Liver (tissue), 9 donors: ENCODE data around the gene B3GALNT1. TPM values are rescaled to one million over a fixed set of nuclear protein-coding genes. Genes with fewer than 3 reads are reported as not detected.
A peak's percentile ranks its signal among the peaks of the same experiment; 100 is the strongest.
"Not testable (repeated sequence)": the region's sequence is repeated elsewhere in the genome, so short reads cannot be mapped to it uniquely, and the experiment has no call there.

ENCODE experiments used
- DNase-seq: peaks from one replicate; pipeline ENCODE4 v3.0.0-alpha.2; 2017; ENCODE audit warnings: low spot score
- H3K27ac ChIP-seq, 2 donors: one replicate each; pipeline ENCODE4 v1.7.0; 2013; ENCODE audit warnings: inconsistent platforms in 2 of 2, low read length in 2 of 2, control low read depth in 1 of 2, low read depth in 1 of 2, mild to moderate bottlenecking in 1 of 2
- H3K27me3 ChIP-seq, 4 donors: one replicate each; pipeline versions ENCODE4 v1.6.1 to v1.7.0; 2013; ENCODE audit warnings: low read length in 3 of 4, inconsistent platforms in 1 of 4, mild to moderate bottlenecking in 1 of 4, moderate library complexity in 1 of 4; ENCODE audit not compliant: control insufficient read depth in 4 of 4, insufficient read depth in 4 of 4
- H3K36me3 ChIP-seq, 4 donors: one replicate each; pipeline versions ENCODE4 v1.6.1 to v1.7.0; 2013; ENCODE audit warnings: low read length in 3 of 4, mild to moderate bottlenecking in 3 of 4, low read depth in 1 of 4, moderate library complexity in 1 of 4; ENCODE audit not compliant: control insufficient read depth in 4 of 4, insufficient read depth in 3 of 4
- H3K4me1 ChIP-seq, 4 donors: one replicate each; pipeline versions ENCODE4 v1.6.1 to v1.7.0; 2013; ENCODE audit warnings: low read length in 3 of 4, mild to moderate bottlenecking in 3 of 4, moderate library complexity in 1 of 4; ENCODE audit not compliant: control insufficient read depth in 4 of 4, insufficient read depth in 4 of 4
- H3K4me3 ChIP-seq, 3 donors: one replicate each; pipeline versions ENCODE4 v1.6.1 to v1.7.0; 2013; ENCODE audit warnings: low read length in 3 of 3, control low read depth in 1 of 3, low read depth in 1 of 3, mild to moderate bottlenecking in 1 of 3
- H3K9ac ChIP-seq, 2 donors: one replicate each; pipeline ENCODE4 v1.7.0; 2013; ENCODE audit warnings: low read length in 2 of 2, mild to moderate bottlenecking in 2 of 2, moderate library complexity in 2 of 2, control low read depth in 1 of 2, low read depth in 1 of 2
- H3K9me3 ChIP-seq, 4 donors: one replicate each; pipeline versions ENCODE4 v1.6.1 to v1.7.0; 2013; ENCODE audit warnings: low read length in 3 of 4; ENCODE audit not compliant: control insufficient read depth in 4 of 4
- FOXA2 ChIP-seq: IDR thresholded peaks from 2 replicates; pipeline ENCODE4 v1.6.1; 2016; ENCODE audit warnings: antibody characterized with exemption
- HNF4A ChIP-seq, 2 donors: conservative IDR thresholded peaks; 2 replicates each; pipeline ENCODE4 v1.6.1; 2016; ENCODE audit warnings: antibody characterized with exemption in 2 of 2, mild to moderate bottlenecking in 2 of 2
- JUND ChIP-seq, 2 donors: IDR thresholded peaks; 2 replicates each; pipeline ENCODE4 v1.6.1; 2016; ENCODE audit warnings: antibody characterized with exemption in 2 of 2
- TAF1 ChIP-seq: conservative IDR thresholded peaks from 2 replicates; pipeline ENCODE4 v1.6.1; 2016; ENCODE audit warnings: antibody characterized with exemption, mild to moderate bottlenecking
- WGBS: extraction: QIAGEN DNeasy Blood & Tissue Kit; methylation state at CpG from one replicate; pipeline ENCODE4 v1.1.7; 2013; 5-methylcytosine and 5-hydroxymethylcytosine counted together
- polyA plus RNA-seq, 2 donors: library from polyadenylated mRNA; stranded (reverse) in 1 of 2; unstranded in 1 of 2; fragments of 200-250 nt in 1 of 2; fragments of >200 nt in 1 of 2; fragmentation: Nextera tagmentation in 1 of 2; extraction: Ambion mirVana in 1 of 2; gene quantifications; one replicate each; pipeline versions ENCODE4 v1.2.1 to v1.2.3, GENCODE V29; 2013 to 2015
- total RNA-seq, 2 donors: library from RNA; depleted of rRNA; stranded (reverse); fragments of >200 nt; gene quantifications; one replicate each; pipeline ENCODE4 v1.2.3, GENCODE V29; 2014
- TF ChIP-seq, protein P1 (sequence below): IDR thresholded peaks from 2 replicates; pipeline ENCODE4 v1.6.1; 2016; ENCODE audit warnings: antibody characterized with exemption
- TF ChIP-seq, protein P2 (sequence below): IDR thresholded peaks from 2 replicates; pipeline ENCODE4 v1.6.1; 2016; ENCODE audit warnings: antibody characterized with exemption
- donor health status: healthy.
- donor health status: healthy.
- donor health status: healthy.
- donor health status: healthy.
- donor health status: healthy.

The B3GALNT1 gene
- total and polyA plus RNA-seq, 4 donors, result 0.56 to 23.7 (median 1.00) TPM

DNA sequence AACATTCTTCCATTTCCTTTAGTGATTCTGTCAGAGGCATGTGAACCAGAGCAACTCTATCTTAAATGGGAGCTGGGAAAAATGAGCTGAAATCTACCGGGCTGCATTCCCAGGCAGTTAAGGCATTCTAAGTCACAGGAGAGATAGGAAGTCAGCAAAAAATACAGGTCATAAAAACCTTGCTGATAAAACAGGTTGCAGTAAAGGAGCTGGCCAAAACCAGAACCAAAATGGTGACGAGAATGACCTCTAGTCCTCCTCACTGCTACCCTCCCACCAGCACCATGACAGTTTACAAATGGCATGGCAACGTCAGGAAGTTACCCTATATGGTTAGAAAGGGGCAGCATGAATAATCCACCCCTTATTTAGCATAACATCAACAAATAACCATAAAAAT lies 66.4 kb downstream of the B3GALNT1 start:
- peaks cover 5 to 11% (median 8%) of the 10 kb centered on the region in 4 donors for H3K4me1 ChIP-seq
- no peaks in the 10 kb centered on the region for H3K36me3 ChIP-seq
- H3K9me3 ChIP-seq, result no peaks in the 10 kb centered on the region
- no peak overlapping the region for H3K9ac ChIP-seq
- H3K27me3 ChIP-seq, result no peaks in the 10 kb centered on the region
- TF ChIP-seq FOXA2, result no peak
- TF ChIP-seq TAF1, result no peak
- TF ChIP-seq, protein P1, sequence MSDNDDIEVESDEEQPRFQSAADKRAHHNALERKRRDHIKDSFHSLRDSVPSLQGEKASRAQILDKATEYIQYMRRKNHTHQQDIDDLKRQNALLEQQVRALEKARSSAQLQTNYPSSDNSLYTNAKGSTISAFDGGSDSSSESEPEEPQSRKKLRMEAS, result no peak
- no peak overlapping the region for H3K27ac ChIP-seq
- H3K4me3 ChIP-seq, result no peak overlapping the region
- no peak for DNase-seq
- WGBS, result 86% methylated on average over 3 of the region's 3 CpGs

DNA sequence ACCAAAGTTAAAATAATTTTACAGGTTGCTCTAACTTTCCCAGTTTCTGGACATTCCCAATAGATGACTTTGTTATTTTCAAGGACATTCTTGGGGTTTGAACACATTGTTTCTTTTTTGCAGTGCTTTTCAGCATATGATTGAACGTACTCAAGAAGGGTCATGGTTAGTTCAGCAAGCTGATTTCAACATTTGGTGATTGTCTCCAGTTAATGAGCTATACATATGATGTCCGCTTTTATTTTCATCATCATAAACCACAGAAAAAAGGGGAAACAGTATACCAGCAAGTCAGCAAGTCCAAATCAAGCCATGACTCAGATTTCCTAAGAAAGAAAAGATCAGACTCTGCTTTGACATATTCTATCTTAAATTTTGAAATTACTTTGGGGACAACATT lies 69.4 kb downstream of the B3GALNT1 start:
- DNase-seq, result no peak
- TF ChIP-seq, protein P2, sequence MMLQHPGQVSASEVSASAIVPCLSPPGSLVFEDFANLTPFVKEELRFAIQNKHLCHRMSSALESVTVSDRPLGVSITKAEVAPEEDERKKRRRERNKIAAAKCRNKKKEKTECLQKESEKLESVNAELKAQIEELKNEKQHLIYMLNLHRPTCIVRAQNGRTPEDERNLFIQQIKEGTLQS, result no peak
- TF ChIP-seq JUND (IDR thresholded peaks at IDR 0.05) (no peak), HNF4A (conservative IDR thresholded peaks at IDR 0.05) (no peak)
- H3K27me3 ChIP-seq, result no peaks in the 10 kb centered on the region
- peak overlapping the region in 1 of 2 donors; percentile 9 for H3K27ac ChIP-seq
- H3K4me3 ChIP-seq, result no peak overlapping the region
- H3K9me3 ChIP-seq, result no peaks in the 10 kb centered on the region
- no peaks in the 10 kb centered on the region for H3K36me3 ChIP-seq
- peaks cover 0 to 4% (median 2%) of the 10 kb centered on the region in 4 donors for H3K4me1 ChIP-seq
- WGBS, result 71% methylated on average over 2 of the region's 2 CpGs
- H3K9ac ChIP-seq, result no peak overlapping the region

DNA sequence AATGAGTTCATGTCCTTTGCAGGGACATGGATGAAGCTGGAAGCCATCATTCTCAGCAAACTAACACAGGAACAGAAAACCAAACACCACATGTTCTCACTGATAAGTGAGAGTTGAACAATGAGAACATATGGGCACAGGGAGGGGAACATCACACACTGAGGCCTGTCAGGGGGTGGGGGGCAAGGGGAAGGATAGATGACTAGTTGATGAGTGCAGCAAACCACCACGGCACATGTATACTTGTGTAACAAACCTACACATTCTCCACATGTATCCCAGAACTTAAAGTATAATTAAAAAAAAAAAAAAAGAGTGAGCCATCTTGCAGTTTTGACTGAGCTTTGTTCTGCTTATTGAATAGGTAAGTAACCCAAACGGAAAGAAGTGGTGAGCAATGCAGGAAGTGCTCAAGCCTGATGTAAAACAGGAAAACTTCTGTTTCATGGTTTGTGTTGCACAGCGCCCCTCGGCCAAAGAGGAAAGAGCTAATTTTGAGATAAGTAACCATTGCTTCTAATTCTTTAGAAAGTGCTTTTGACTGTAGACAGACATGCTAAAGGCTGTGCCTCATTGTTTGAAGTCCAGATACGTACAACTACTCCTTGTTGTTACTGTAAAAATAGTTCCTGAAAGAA lies 70.1 kb downstream of the B3GALNT1 start:
- H3K27ac ChIP-seq, result peak overlapping the region; percentile 6 to 9
- H3K4me1 ChIP-seq, DNase-seq, H3K36me3 ChIP-seq, H3K27me3 ChIP-seq, H3K4me3 ChIP-seq, H3K9ac ChIP-seq, H3K9me3 ChIP-seq: not testable (repeated sequence)
- WGBS, result 66% methylated on average over 5 of the region's 5 CpGs

Other genes starting within 250 kb of the B3GALNT1 start
- 10 to 100 TPM; 49.6 to 58.7 TPM for gene NMD3, start 116.0 kb upstream of the B3GALNT1 start, total RNA-seq
- gene NMD3, start 116.0 kb upstream of the B3GALNT1 start, polyA plus RNA-seq, result 10 to 100 TPM; 19.9 to 23.5 TPM